SK-N-MC (cell line): ENCODE data around the gene PAGR1.
A peak's percentile ranks its signal among the peaks of the same experiment; 100 is the strongest.
"Not testable (repeated sequence)": the region's sequence is repeated elsewhere in the genome, so short reads cannot be mapped to it uniquely, and the experiment has no call there.

ENCODE experiments used
- DNase-seq: peaks from one replicate; pipeline ENCODE4 v3.0.0-alpha.2; 2011; ENCODE audit warnings: low read depth, low spot score
- H3K27ac ChIP-seq: fragments of 200-600 bp; sonication (generic); 2 replicates; pipeline ENCODE4 v1.5.1; 2016; ENCODE audit warnings: mixed run types
- H3K36me3 ChIP-seq: fragments of 200-600 bp; sonication (generic); 2 replicates; pipeline ENCODE4 v1.6.1; 2017; ENCODE audit warnings: antibody characterized with exemption, low read length, mixed read lengths; ENCODE audit not compliant: insufficient read depth
- H3K4me3 ChIP-seq: fragments of 200-600 bp; sonication (generic); 2 replicates; pipeline ENCODE4 v1.5.1; 2016
- H3K9ac ChIP-seq: fragments of 200-600 bp; sonication (generic); 2 replicates; pipeline ENCODE4 v1.8.0; 2017; ENCODE audit warnings: mixed run types, mixed read lengths; ENCODE audit not compliant: insufficient read length
- H3K9me3 ChIP-seq: fragments of 200-600 bp; sonication (generic); 2 replicates; pipeline ENCODE4 v1.6.1; 2017; ENCODE audit warnings: low read depth, mild to moderate bottlenecking, antibody characterized with exemption, low read length, moderate library complexity, mixed read lengths
- EZH2 ChIP-seq: fragments of 200-600 bp; sonication (generic); IDR thresholded peaks from one replicate; pipeline ENCODE4 v1.6.1; 2017; ENCODE audit warnings: antibody characterized with exemption
- FOXP2 ChIP-seq: optimal IDR thresholded peaks from 2 replicates; pipeline ENCODE3; 2011; ENCODE audit warnings: mild to moderate bottlenecking, moderate library complexity; ENCODE audit not compliant: insufficient read depth; ENCODE audit errors: extremely low read length, control extremely low read depth
- POLR2AphosphoS5 ChIP-seq: IDR thresholded peaks from 2 replicates; pipeline ENCODE4 v1.6.1; 2012; ENCODE audit warnings: mild to moderate bottlenecking, low read depth, low read length, borderline replicate concordance

Gene PAGR1

DNA sequence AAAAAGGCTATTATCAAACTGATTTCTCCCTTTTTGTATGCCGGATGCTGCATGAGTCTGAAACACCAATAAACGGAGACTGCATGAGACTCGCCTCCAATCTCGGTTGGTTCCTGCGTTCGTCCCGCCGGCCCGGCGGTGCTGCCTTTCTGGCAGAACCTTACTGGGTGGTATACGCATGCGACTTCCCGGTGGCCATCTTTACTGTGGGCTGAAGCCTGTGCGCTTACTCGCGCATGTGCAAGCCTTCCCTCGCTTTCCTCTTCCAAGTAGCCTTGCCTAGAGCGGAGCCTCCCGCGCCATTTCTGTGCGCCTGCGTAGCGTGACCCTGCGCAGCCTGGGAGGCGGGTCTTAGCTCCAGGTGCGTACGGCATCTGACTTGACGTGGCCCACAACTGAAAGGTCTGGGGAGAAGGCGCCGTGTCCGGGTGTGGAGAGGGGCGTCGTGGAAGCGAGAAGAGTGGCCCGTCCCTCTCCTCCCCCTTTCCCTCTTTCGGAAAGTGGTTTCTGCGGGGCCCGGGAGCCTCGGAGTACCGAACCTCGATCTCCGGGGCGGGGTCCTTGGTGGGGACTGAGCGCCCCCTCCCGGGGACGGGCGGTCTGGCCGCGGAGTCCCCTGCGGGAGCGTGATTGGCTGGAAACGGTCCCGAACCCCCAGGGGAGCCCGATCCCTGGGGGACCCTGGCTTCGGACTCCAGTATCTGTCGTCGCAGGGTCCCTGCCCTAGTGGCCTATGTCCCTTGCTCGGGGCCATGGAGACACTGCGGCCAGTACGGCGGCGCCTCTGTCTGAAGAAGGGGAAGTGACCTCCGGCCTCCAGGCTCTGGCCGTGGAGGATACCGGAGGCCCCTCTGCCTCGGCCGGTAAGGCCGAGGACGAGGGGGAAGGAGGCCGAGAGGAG lies at the start of gene PAGR1:
PAGR1 (plus strand) TSS at position 360 of the 901 bp plus-strand sequence; CDS start at position 734, 374 bp downstream.
- TF ChIP-seq POLR2AphosphoS5 (peak; percentile 95), EZH2 (no peak)
- peaks cover 28% of the 10 kb centered on the region for H3K36me3 ChIP-seq
- peak within 1 kb of the TSS; percentile 96 for H3K27ac ChIP-seq
- DNase-seq = peak; percentile 100
- peak within 1 kb of the TSS; percentile 87 for H3K9ac ChIP-seq
- H3K4me3 ChIP-seq = peak within 1 kb of the TSS; percentile 91
- no peaks in the 10 kb centered on the region for H3K9me3 ChIP-seq

DNA sequence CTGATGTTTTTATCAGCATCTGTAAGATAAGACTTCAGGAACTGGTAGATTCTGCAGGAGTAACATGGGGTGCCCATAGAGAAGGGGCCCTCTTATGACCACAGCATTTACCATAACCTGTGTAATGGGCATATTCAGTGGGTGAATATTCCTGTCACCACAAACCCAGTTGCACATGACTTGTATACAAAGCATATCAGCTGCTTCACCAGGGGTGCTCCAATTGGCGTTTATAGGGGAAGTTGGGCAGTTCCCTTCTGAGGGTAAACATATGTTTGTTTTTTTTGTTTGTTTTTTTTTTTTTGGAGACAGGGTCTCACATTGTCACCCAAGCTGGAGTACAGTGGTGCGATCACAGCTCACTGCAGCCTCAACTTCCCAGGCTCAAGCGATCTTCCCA lies 49.4 kb upstream of the PAGR1 start:
- no peaks in the 10 kb centered on the region for H3K36me3 ChIP-seq
- TF ChIP-seq POLR2AphosphoS5 (no peak), EZH2 (no peak), FOXP2 (no peak)

DNA sequence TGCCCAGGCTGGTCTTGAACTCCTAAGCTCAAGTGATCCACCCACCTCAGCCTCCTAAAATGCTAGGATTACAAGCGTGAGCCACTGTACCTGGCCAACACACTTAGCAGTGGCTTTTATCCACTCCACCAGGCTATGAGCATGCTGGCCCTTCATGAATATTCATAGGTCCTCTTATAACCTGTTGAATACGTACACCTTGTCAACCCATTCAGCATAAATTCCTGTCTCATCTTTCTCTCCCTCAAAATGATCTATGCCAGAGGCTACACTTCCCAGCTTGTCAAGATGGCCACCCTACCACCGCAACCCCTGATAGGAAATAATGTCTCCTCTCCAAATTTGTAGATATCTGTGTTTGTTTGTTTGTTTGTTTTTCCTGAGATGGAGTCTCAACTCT lies 48.9 kb upstream of the PAGR1 start:
- no peak for TF ChIP-seq POLR2AphosphoS5
- TF ChIP-seq FOXP2 = no peak
- TF ChIP-seq EZH2 = no peak
- Histone ChIP-seq H3K4me3 (no peak overlapping the region), H3K9ac (no peak overlapping the region), H3K36me3 (no peaks in the 10 kb centered on the region), H3K27ac (no peak overlapping the region), H3K9me3 (no peaks in the 10 kb centered on the region)
- DNase-seq = no peak

More for the DNA sequence above, 49.4 kb upstream of the PAGR1 start:
- Histone ChIP-seq H3K9ac (no peak overlapping the region), H3K9me3 (no peaks in the 10 kb centered on the region), H3K4me3 (no peak overlapping the region), H3K27ac (no peak overlapping the region)
- no peak for DNase-seq

DNA sequence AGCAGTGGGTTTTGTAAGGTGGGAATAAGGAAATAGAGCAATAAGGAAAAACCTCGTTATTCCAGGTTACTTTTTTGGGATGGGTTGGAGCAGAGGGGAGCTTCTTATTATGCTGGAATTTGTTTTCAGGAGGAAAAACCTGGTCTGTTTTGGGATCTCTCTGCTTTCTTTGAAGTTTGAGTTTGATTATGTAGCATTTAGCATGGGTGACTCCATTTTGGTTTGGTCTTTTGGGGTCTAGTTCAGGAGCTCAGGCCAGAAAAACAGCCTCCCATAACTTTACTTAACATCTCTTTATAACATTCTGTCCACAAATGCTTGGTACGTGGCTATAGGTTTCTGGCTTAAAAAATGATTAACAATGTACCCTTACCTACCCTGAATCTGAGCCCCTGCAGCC lies 46.4 kb upstream of the PAGR1 start:
- no peaks in the 10 kb centered on the region for H3K9me3 ChIP-seq
- H3K9ac ChIP-seq = no peak overlapping the region
- no peaks in the 10 kb centered on the region for H3K36me3 ChIP-seq
- no peak for TF ChIP-seq EZH2
- no peak overlapping the region for H3K27ac ChIP-seq
- H3K4me3 ChIP-seq = no peak overlapping the region
- no peak for DNase-seq

DNA sequence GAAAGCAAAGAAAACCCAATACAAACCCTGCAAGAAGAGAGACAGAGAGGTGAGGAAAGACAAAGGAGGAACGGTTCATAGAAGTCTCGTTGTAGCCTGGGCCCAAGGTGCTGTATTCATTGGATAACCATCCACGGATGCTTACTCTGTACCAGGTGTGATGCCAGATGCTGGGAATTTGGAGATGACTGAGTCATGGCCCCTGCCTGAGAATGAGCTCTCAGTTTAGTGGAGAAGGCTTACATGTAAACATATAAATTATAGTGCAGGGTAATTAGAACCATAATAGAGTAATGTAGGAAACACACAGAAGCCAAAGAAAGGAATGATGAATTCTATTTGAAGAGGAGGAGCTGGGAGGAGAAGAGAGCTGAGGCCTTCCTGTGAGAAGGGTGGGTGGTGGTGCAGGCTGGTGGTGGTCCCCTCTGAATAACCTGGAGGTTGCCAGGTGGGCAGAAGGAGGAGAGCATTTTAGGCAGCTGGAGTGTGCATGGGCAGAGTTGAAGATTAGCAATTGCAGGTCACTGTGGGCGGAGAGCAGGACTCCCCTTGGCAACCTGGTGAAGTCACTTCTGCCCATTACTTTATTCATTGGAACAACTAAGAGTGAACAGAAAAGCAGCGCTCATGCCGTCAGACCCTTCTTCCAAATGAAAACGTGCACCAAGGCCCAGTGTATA lies 45.6 kb upstream of the PAGR1 start:
- Histone ChIP-seq H3K27ac (no peak overlapping the region), H3K4me3 (no peak overlapping the region), H3K36me3 (no peaks in the 10 kb centered on the region), H3K9me3 (no peaks in the 10 kb centered on the region), H3K9ac (no peak overlapping the region)
- TF ChIP-seq EZH2 (no peak), POLR2AphosphoS5 (no peak), FOXP2 (no peak)
- no peak for DNase-seq

DNA sequence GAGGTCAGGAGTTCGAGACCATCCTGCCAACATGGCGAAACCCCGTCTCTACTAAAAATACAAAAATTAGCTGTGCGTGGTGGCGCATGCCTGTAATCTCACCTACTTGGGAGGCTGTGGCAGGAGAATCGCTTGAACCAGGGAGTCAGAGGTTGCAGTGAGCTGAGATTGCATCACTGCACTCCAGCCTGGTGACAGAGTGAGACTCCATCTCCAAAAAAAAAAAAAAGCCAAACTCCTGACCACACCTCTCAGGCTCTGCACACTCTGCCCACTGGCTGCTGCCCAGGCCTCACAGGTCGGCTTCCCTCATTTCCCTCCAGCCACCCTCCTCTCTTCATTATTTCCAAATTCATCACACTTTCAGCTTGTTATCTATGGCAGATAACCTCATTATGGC lies 43.6 kb upstream of the PAGR1 start:
- H3K27ac ChIP-seq, H3K9ac ChIP-seq, H3K9me3 ChIP-seq, H3K4me3 ChIP-seq, DNase-seq, H3K36me3 ChIP-seq: not testable (repeated sequence)

DNA sequence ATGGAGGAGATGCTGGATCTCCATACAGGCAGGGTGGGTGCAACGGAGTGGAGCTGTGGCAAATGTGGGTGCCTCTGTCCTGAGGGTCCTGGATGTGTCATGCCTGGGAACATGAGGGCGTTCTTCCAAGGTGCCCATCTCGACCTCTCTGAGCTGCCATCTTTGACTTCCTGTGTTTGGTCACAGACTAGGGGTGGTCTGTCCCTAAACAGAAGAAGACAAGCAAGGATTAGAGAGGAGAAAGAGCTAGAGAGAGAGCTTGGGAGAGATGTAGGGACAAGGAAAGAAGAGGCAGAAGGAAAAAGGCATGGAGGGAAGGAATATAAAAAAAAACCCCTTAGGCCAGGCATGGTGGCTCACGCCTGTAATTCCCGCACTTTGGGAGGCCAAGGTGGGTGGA lies 41.2 kb upstream of the PAGR1 start:
- DNase-seq = no peak
- Histone ChIP-seq H3K9me3 (no peaks in the 10 kb centered on the region), H3K4me3 (no peak overlapping the region), H3K36me3 (no peaks in the 10 kb centered on the region), H3K9ac (no peak overlapping the region), H3K27ac (no peak overlapping the region)
- TF ChIP-seq POLR2AphosphoS5 = no peak
- no peak for TF ChIP-seq EZH2
- TF ChIP-seq FOXP2 = no peak

DNA sequence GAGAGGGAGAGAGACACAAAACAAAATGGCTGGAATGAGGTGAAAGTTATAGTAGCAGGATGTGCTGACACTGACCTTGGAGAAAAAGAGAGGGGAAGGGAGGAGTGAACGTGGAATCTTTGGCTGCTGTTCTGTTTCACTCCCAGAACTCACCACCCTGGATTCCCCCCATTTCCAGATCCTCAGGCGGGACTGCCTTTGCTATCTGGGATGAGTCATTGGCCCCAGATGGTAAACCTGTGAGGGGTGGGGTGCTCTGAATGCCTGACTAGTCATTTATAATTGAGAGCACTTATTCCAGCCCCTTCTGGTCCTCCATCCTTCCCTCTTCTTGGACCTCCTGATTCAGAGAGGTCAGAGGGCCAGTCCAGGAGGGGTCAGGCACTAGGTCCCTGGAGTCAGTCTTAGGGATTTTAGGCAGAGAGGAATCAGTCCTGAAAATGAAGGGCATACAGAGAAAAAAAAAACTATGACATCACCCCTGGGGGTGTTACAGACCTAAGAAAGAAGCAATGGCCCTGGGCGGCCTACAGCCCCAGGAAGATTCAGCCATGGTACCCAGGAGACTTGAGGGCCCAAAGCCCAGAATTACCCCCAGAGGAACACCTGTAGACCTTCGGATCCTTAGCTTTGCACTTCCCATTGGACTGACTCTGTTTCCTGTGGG lies 40.1 kb upstream of the PAGR1 start:
- no peaks in the 10 kb centered on the region for H3K9me3 ChIP-seq
- H3K9ac ChIP-seq = no peak overlapping the region
- H3K36me3 ChIP-seq = no peaks in the 10 kb centered on the region
- H3K27ac ChIP-seq = no peak overlapping the region
- no peak for DNase-seq
- H3K4me3 ChIP-seq = no peak overlapping the region
- TF ChIP-seq EZH2 (no peak), FOXP2 (no peak), POLR2AphosphoS5 (no peak)
